HG03432 (cell line): ENCODE results near the gene KANSL3.
A peak's percentile ranks its signal among the peaks of the same experiment; 100 is the strongest.
"Not testable (repeated sequence)": the region's sequence is repeated elsewhere in the genome, so short reads cannot be mapped to it uniquely, and the experiment has no call there.

Source experiments
- ATAC-seq: cut with Tn5 transposase; IDR thresholded peaks from one replicate; pipeline ENCODE4 v1.9.1; 2021; ENCODE audit warnings: mild to moderate bottlenecking, moderate library complexity; ENCODE audit not compliant: unreplicated experiment

The KANSL3 gene

GRCh38 chr2:96638144-96639121 lies at the start of gene KANSL3:
Gene KANSL3, minus strand, starts transcription at chr2:96638312. Its CDS starts 1,177 bp downstream, at chr2:96637135.
- ATAC-seq: peak; percentile 82

- no peak for ATAC-seq
These were observed 49.2 kb upstream of the KANSL3 start for GRCh38 chr2:96687266-96687665.

- no peak for ATAC-seq
These were observed 47.7 kb upstream of the KANSL3 start for GRCh38 chr2:96685577-96686459.

GRCh38 chr2:96684883-96685576 lies 46.9 kb upstream of the KANSL3 start:
- no peak for ATAC-seq

- no peak for ATAC-seq
These were observed 46.1 kb upstream of the KANSL3 start for GRCh38 chr2:96683972-96684820.

GRCh38 chr2:96683307-96683706 lies 45.2 kb upstream of the KANSL3 start:
- no peak for ATAC-seq

GRCh38 chr2:96681540-96681939 lies 43.4 kb upstream of the KANSL3 start:
- ATAC-seq: no peak

- ATAC-seq: no peak
These were observed 42.5 kb upstream of the KANSL3 start for GRCh38 chr2:96680561-96681141.

- ATAC-seq: no peak
These were observed 41.7 kb upstream of the KANSL3 start for GRCh38 chr2:96679848-96680247.

- ATAC-seq: no peak
These were observed 31.6 kb upstream of the KANSL3 start for GRCh38 chr2:96669539-96670215.

GRCh38 chr2:96668771-96669170 lies 30.7 kb upstream of the KANSL3 start:
- no peak for ATAC-seq

GRCh38 chr2:96665717-96666116 lies 27.6 kb upstream of the KANSL3 start:
- not testable (repeated sequence) for ATAC-seq

GRCh38 chr2:96665083-96665569 lies 27.0 kb upstream of the KANSL3 start:
- ATAC-seq: no peak

- no peak for ATAC-seq
These were observed 26.3 kb upstream of the KANSL3 start for GRCh38 chr2:96664366-96664925.

- ATAC-seq: no peak
These were observed 25.7 kb upstream of the KANSL3 start for GRCh38 chr2:96663829-96664228.

- no peak for ATAC-seq
These were observed 25.1 kb upstream of the KANSL3 start for GRCh38 chr2:96663177-96663576.

GRCh38 chr2:96662360-96662759 lies 24.2 kb upstream of the KANSL3 start:
- no peak for ATAC-seq

GRCh38 chr2:96661324-96661723 lies 23.2 kb upstream of the KANSL3 start:
- no peak for ATAC-seq

GRCh38 chr2:96656540-96656939 lies 18.4 kb upstream of the KANSL3 start:
- ATAC-seq: no peak
